Trophoblast cell (in vitro differentiated cells and primary cell): ENCODE measurements around the gene GPT2.

Experiments used
- DNase-seq, 2 donors: peaks; one replicate each; pipeline ENCODE4 v3.0.0-alpha.2; 2016
- H2AFZ ChIP-seq: 2 replicates; pipeline ENCODE4 v1.6.1; 2013; ENCODE audit warnings: low read length, moderate library complexity, mild to moderate bottlenecking; ENCODE audit not compliant: insufficient read depth, poor library complexity
- H2AK5ac ChIP-seq: 2 replicates; pipeline ENCODE4 v1.6.1; 2013; ENCODE audit warnings: mild to moderate bottlenecking, low read length
- H2BK120ac ChIP-seq: 2 replicates; pipeline ENCODE4 v1.6.1; 2013; ENCODE audit warnings: low read length, mild to moderate bottlenecking, moderate library complexity; ENCODE audit not compliant: insufficient read depth, poor library complexity
- H2BK12ac ChIP-seq: 2 replicates; pipeline ENCODE4 v1.6.1; 2013; ENCODE audit warnings: mild to moderate bottlenecking, low read length, moderate library complexity
- H2BK5ac ChIP-seq: 2 replicates; pipeline ENCODE4 v1.6.1; 2013; ENCODE audit warnings: low read length, low read depth, moderate library complexity, mild to moderate bottlenecking; ENCODE audit not compliant: poor library complexity
- H3K14ac ChIP-seq: 2 replicates; pipeline ENCODE4 v1.6.1; 2013; ENCODE audit warnings: mild to moderate bottlenecking, low read length
- H3K18ac ChIP-seq: 2 replicates; pipeline ENCODE4 v1.6.1; 2013; ENCODE audit warnings: mild to moderate bottlenecking, low read length
- H3K23ac ChIP-seq: 2 replicates; pipeline ENCODE4 v1.6.1; 2013; ENCODE audit warnings: low read length
- H3K27ac ChIP-seq: 2 replicates; pipeline ENCODE4 v1.5.1; 2013; ENCODE audit warnings: low read depth, mild to moderate bottlenecking, inconsistent platforms, low read length, moderate library complexity
- H3K27me3 ChIP-seq: 2 replicates; pipeline ENCODE4 v1.6.1; 2013; ENCODE audit warnings: inconsistent platforms, mild to moderate bottlenecking, low read length, moderate library complexity; ENCODE audit not compliant: insufficient read depth
- H3K36me3 ChIP-seq, 2 experiments: 1 replicate in 1 of 2; 2 replicates in 1 of 2; pipeline ENCODE4 v1.6.1; 2013; ENCODE audit warnings: low read length in 2 of 2, mild to moderate bottlenecking in 2 of 2, moderate library complexity in 1 of 2; ENCODE audit not compliant: insufficient read depth in 2 of 2, control insufficient read depth in 1 of 2
- H3K4ac ChIP-seq: 2 replicates; pipeline ENCODE4 v1.6.1; 2013; ENCODE audit warnings: low read depth, mild to moderate bottlenecking, low read length, moderate library complexity
- H3K4me1 ChIP-seq, 2 experiments: 1 replicate in 1 of 2; 2 replicates in 1 of 2; pipeline ENCODE4 v1.6.1; 2013; ENCODE audit warnings: low read length in 2 of 2, mild to moderate bottlenecking in 2 of 2, moderate library complexity in 1 of 2; ENCODE audit not compliant: insufficient read depth in 2 of 2, control insufficient read depth in 1 of 2
- H3K4me2 ChIP-seq: 2 replicates; pipeline ENCODE4 v1.6.1; 2013; ENCODE audit warnings: inconsistent platforms, mild to moderate bottlenecking, low read length, moderate library complexity
- H3K4me3 ChIP-seq: 2 replicates; pipeline ENCODE4 v1.5.1; 2013; ENCODE audit warnings: mild to moderate bottlenecking, low read depth, low read length, inconsistent platforms
- H3K79me1 ChIP-seq: one replicate; pipeline ENCODE4 v1.6.1; 2013; ENCODE audit warnings: low read length
- H3K79me2 ChIP-seq: 2 replicates; pipeline ENCODE4 v1.6.1; 2013; ENCODE audit warnings: low read length, mild to moderate bottlenecking; ENCODE audit not compliant: control insufficient read depth, insufficient read depth, poor library complexity
- H3K9ac ChIP-seq: 2 replicates; pipeline ENCODE4 v1.6.1; 2013; ENCODE audit warnings: mild to moderate bottlenecking, low read length
- H3K9me3 ChIP-seq: 2 replicates; pipeline ENCODE4 v1.6.1; 2013; ENCODE audit warnings: low read depth, mild to moderate bottlenecking, control low read depth, inconsistent platforms, low read length; ENCODE audit not compliant: insufficient read depth
- H4K12ac ChIP-seq: 2 replicates; pipeline ENCODE4 v1.6.1; 2013; ENCODE audit warnings: low read depth, mild to moderate bottlenecking, low read length, moderate library complexity
- H4K8ac ChIP-seq: 2 replicates; pipeline ENCODE4 v1.6.1; 2013; ENCODE audit warnings: low read depth, mild to moderate bottlenecking, low read length, moderate library complexity
- H4K91ac ChIP-seq: one replicate; pipeline ENCODE4 v1.6.1; 2013; ENCODE audit warnings: low read depth, mild to moderate bottlenecking, low read length, moderate library complexity
- WGBS: extraction: QIAGEN DNeasy Blood & Tissue Kit; methylation state at CpG from one replicate; pipeline ENCODE4 v1.1.7; 2013; ENCODE audit warnings: missing lambda C conversion rate; ENCODE audit not compliant: insufficient read length, insufficient coverage; ENCODE audit errors: extremely low coverage; 5-methylcytosine and 5-hydroxymethylcytosine counted together

GPT2 gene

DNA sequence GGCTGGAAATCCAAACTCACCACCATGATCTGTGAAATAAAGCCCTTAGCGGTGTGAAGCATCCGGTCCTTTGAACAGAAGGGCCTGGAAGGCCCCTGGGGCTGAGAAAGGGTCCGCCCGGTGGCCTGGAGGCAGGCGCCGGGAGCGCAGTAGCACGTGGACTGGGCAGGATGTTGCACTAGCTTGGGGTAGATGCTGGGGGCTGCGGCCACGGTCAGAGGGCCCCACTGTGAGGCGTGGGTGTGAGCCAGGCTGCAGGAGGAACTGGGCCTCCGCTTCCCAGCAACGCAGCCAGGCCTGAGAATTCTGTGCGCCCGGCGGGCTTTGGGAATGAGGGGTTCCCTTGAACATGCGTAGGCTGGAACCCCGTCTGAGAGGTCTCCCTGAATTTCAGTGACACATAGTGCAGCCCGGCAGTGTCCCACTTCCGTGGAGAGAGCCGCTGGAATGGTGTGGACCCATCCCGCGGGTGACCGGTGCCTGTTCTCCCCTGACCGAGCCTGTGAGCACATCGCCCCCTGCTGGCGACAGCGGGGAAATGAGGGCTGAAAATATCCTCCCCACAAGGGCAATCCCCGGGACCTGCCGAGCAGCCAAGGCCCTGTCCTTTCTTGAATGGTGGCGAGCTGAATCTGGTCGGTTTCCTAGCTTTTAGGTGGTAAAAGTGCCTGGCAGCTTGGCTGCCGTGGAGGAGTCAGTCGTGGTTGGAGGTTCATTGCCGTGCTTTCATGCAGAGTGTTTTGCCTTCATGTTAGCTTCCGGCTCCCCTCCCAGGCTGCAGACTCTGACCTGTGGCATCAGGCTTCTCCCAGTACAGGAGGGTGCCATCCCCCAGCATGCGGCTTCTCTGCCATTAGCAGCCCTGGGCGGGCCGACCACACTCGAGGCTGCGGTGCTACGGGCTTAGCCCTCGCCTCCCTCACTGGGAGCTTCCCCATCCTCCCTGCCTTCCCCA is 45.5 kb downstream of the GPT2 start:
- Histone ChIP-seq H3K27ac (no peak overlapping the region), H3K79me2 (no peaks in the 10 kb centered on the region), H3K9ac (no peak overlapping the region), H2BK120ac (no peak overlapping the region), H3K14ac (no peak overlapping the region), H4K8ac (no peak overlapping the region), H3K27me3 (no peaks in the 10 kb centered on the region), H3K9me3 (no peaks in the 10 kb centered on the region), H2AK5ac (no peak overlapping the region), H2BK12ac (peak overlapping the region; percentile 33), H4K12ac (no peak overlapping the region), H3K4me1 (peaks cover 11 to 25% of the 10 kb centered on the region in 2 experiments), H3K4me3 (no peak overlapping the region), H3K4me2 (no peak overlapping the region), H3K4ac (no peak overlapping the region), H3K18ac (peak overlapping the region; percentile 35), H4K91ac (peak overlapping the region; percentile 48), H2AFZ (no peak overlapping the region), H3K36me3 (peaks cover 29 to 35% of the 10 kb centered on the region in 2 experiments), H3K23ac (no peak overlapping the region), H2BK5ac (no peak overlapping the region), H3K79me1 (peaks cover 12% of the 10 kb centered on the region)
- DNase-seq: peak; percentile 54 to 79
- WGBS: no CpG with 5 or more reads among the region's 43 CpGs

DNA sequence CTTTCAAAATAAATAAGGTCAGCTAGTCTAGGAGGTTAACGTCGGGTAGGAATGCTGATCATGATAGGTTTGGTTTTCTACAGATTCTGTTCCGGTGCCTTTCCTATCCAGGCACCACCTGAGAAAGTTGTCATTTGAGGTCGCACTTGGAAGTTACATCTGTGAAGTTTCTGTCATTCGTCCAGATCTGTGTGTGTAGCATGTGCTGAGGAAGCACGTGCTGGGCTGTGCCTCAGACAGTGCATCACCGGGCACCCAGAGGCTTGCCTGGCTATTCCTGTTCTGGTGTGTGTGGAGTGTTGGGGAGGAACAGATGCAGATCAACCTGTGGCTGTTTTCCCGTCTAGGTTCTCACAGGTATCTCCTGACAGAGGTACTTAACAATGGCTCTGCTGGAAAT is 46.7 kb downstream of the GPT2 start:
- Histone ChIP-seq H2AFZ (no peak overlapping the region), H4K8ac (no peak overlapping the region), H2BK12ac (no peak overlapping the region), H3K9me3 (no peaks in the 10 kb centered on the region), H3K18ac (no peak overlapping the region), H3K36me3 (peaks cover 28 to 31% of the 10 kb centered on the region in 2 experiments), H3K4ac (no peak overlapping the region), H2BK5ac (no peak overlapping the region), H2BK120ac (no peak overlapping the region), H3K9ac (no peak overlapping the region), H3K79me1 (peaks cover 12% of the 10 kb centered on the region), H2AK5ac (no peak overlapping the region), H3K4me2 (no peak overlapping the region), H3K4me1 (peaks cover 10 to 24% of the 10 kb centered on the region in 2 experiments), H3K23ac (no peak overlapping the region), H4K12ac (no peak overlapping the region), H3K14ac (no peak overlapping the region), H3K79me2 (no peaks in the 10 kb centered on the region), H4K91ac (no peak overlapping the region), H3K27me3 (no peaks in the 10 kb centered on the region), H3K4me3 (no peak overlapping the region), H3K27ac (no peak overlapping the region)
- DNase-seq: no peak
- no CpG with 5 or more reads among the region's 8 CpGs for WGBS

DNA sequence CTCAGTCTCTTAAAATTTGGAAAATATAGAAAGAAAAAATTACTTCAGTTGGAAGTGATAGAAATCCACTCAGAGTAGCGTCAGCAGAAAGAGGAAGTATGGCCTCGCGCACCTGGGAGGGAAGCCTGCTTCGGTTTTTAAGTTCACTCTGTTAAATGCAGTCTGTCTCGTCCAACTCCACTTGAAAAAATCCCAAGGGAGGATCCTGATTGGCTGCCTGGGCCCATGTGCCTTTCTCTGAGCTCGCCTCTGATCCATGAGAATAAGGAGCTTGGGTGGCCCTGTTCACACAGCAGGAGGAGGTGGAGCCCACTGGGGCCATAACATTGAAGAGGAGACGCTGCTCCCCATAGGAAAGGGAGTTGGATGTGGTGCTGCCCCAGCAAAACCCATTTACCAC is 48.6 kb downstream of the GPT2 start:
- no peak overlapping the region for H3K4ac ChIP-seq
- DNase-seq: no peak
- H3K23ac ChIP-seq: no peak overlapping the region
- no peak overlapping the region for H3K9ac ChIP-seq
- H4K12ac ChIP-seq: no peak overlapping the region
- no peak overlapping the region for H2BK120ac ChIP-seq
- no peak overlapping the region for H2AK5ac ChIP-seq
- no peak overlapping the region for H3K14ac ChIP-seq
- no peak overlapping the region for H3K27ac ChIP-seq
- H2BK12ac ChIP-seq: no peak overlapping the region
- H3K4me2 ChIP-seq: no peak overlapping the region
- no CpG with 5 or more reads among the region's 7 CpGs for WGBS
- no peaks in the 10 kb centered on the region for H3K79me2 ChIP-seq
- peaks cover 15 to 18% of the 10 kb centered on the region in 2 experiments for H3K36me3 ChIP-seq
- no peak overlapping the region for H2BK5ac ChIP-seq
- no peak overlapping the region for H3K18ac ChIP-seq
- H4K91ac ChIP-seq: no peak overlapping the region
- H3K4me1 ChIP-seq: peaks cover 2 to 11% of the 10 kb centered on the region in 2 experiments
- H3K4me3 ChIP-seq: no peak overlapping the region
- H3K9me3 ChIP-seq: no peaks in the 10 kb centered on the region
- H4K8ac ChIP-seq: no peak overlapping the region
- H3K79me1 ChIP-seq: peaks cover 6% of the 10 kb centered on the region
- no peaks in the 10 kb centered on the region for H3K27me3 ChIP-seq
- no peak overlapping the region for H2AFZ ChIP-seq

DNA sequence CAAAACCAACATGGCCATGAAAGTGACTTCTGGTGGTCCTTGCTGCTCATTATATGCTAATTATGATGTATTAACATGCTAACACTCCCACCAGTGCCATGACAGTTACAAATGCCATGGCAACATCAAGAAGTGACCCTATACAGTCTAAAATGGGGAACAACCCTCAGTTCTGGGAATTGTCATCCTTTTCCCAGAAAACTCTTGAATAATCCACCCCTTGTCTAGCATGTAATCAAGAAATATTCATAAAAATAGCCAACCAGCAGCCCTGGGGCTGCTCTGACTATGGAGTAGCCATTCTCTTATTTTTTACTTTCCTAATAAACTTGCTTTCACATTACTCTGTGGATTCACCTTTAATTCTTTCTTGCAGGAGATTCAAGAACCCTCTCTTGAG is 53.4 kb downstream of the GPT2 start:
- H3K9me3 ChIP-seq: no peaks in the 10 kb centered on the region
- no peaks in the 10 kb centered on the region for H3K79me1 ChIP-seq
- H2AFZ ChIP-seq: no peak overlapping the region
- H2BK120ac ChIP-seq: no peak overlapping the region
- no peak for DNase-seq
- H3K36me3 ChIP-seq: no peaks in the 10 kb centered on the region
- no peak overlapping the region for H2AK5ac ChIP-seq
- no peaks in the 10 kb centered on the region for H3K79me2 ChIP-seq
- H3K27me3 ChIP-seq: no peaks in the 10 kb centered on the region
- no peak overlapping the region for H3K4me3 ChIP-seq
- H3K23ac ChIP-seq: no peak overlapping the region
- no peak overlapping the region for H4K91ac ChIP-seq
- H3K18ac ChIP-seq: no peak overlapping the region
- no peak overlapping the region for H3K27ac ChIP-seq
- H4K12ac ChIP-seq: no peak overlapping the region
- no peak overlapping the region for H3K14ac ChIP-seq
- H3K4ac ChIP-seq: no peak overlapping the region
- no peak overlapping the region for H3K4me2 ChIP-seq
- H3K4me1 ChIP-seq: no peaks in the 10 kb centered on the region
- H2BK5ac ChIP-seq: no peak overlapping the region
- H4K8ac ChIP-seq: no peak overlapping the region
- no peak overlapping the region for H2BK12ac ChIP-seq
- no peak overlapping the region for H3K9ac ChIP-seq
